ENCODE results near the gene EPHA5.

Gene EPHA5

DNA sequence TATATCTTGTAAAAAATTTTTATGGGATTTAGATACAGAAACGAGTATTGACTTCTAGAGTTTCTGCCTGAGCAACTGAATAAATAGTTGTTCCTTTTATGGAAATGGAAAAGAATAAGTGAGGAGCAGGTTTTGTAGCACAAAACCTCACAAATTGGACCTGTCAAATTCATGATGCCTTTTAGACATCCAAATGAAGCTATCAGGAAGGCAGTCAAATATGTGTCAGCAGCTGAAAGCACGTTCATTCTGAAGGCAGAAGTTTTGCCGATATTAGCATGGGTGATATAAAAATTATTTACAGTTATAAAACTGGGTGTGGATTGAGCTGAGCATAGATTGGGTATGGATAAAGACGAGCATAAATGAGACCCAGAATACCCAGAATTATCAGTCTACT lies 374.0 kb downstream of the EPHA5 start:
- H3K9me3 ChIP-seq = no peaks in the 10 kb centered on the region
- H3K4me1 ChIP-seq = no peaks in the 10 kb centered on the region; the same call in 1 of the 2 replicates
- H3K36me3 ChIP-seq = no peaks in the 10 kb centered on the region
- H3K4me3 ChIP-seq (ENCODE audit: low read depth, low read length) = no peak overlapping the region
- TF ChIP-seq, protein P1, sequence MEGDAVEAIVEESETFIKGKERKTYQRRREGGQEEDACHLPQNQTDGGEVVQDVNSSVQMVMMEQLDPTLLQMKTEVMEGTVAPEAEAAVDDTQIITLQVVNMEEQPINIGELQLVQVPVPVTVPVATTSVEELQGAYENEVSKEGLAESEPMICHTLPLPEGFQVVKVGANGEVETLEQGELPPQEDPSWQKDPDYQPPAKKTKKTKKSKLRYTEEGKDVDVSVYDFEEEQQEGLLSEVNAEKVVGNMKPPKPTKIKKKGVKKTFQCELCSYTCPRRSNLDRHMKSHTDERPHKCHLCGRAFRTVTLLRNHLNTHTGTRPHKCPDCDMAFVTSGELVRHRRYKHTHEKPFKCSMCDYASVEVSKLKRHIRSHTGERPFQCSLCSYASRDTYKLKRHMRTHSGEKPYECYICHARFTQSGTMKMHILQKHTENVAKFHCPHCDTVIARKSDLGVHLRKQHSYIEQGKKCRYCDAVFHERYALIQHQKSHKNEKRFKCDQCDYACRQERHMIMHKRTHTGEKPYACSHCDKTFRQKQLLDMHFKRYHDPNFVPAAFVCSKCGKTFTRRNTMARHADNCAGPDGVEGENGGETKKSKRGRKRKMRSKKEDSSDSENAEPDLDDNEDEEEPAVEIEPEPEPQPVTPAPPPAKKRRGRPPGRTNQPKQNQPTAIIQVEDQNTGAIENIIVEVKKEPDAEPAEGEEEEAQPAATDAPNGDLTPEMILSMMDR (IDR thresholded peaks at IDR 0.05; ENCODE audit: low read depth, low read length) = no peak
- H3K27me3 ChIP-seq = no peaks in the 10 kb centered on the region
- DNase-seq = no peak

- DNase-seq = no peak
These were observed 383.2 kb downstream of the EPHA5 start for GRCh38 chr4:65287071-65287470.

More at GRCh38 chr4:65287071-65287470, 383.2 kb downstream of the EPHA5 start:
- H3K4me1 ChIP-seq = no peaks in the 10 kb centered on the region
- H3K4me3 ChIP-seq (ENCODE audit: low read depth, low read length) = no peak overlapping the region
- H3K27me3 ChIP-seq = no peaks in the 10 kb centered on the region
- TF ChIP-seq, protein P1 (IDR thresholded peaks at IDR 0.05; ENCODE audit: low read depth, low read length) = no peak
- no peaks in the 10 kb centered on the region for H3K9me3 ChIP-seq
- no peaks in the 10 kb centered on the region for H3K36me3 ChIP-seq

All from BE2C (cell line).